GM12875 (cell line): Measurements from ENCODE around the gene SEC14L5.

ENCODE experiments used
- H3K4me3 ChIP-seq: one replicate; pipeline ENCODE4 v1.5.1; 2011; ENCODE audit warnings: low read depth, low read length, control low read depth
- CTCF ChIP-seq: IDR thresholded peaks from 2 replicates; pipeline ENCODE4 v1.5.1; 2011; ENCODE audit warnings: low read depth, mild to moderate bottlenecking, control low read depth, inconsistent platforms, low read length, moderate library complexity, borderline replicate concordance; ENCODE audit not compliant: insufficient read depth

Gene SEC14L5

DNA sequence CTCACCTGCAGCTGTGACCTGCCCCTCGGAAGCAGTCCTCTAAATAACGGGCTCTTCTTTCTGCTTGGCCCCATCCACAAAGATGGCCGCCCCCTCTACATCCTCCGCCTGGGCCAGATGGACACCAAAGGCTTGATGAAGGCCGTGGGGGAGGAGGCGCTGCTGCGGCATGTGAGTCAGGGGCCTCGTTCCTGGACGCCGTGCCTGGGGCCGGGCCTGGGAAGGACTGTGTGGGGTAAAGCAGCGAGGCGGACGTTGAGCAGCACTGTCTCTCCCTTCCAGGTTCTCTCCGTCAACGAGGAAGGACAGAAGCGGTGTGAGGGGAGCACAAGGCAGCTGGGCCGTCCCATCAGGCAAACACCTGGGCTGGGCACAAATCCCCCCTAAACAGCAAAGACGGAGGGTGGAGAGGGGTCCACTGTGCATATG is 42.5 kb downstream of the SEC14L5 start:
- no peak for TF ChIP-seq CTCF
- H3K4me3 ChIP-seq: no peak overlapping the region

- no peak overlapping the region for H3K4me3 ChIP-seq
- no peak for TF ChIP-seq CTCF
These were observed 43.4 kb downstream of the SEC14L5 start for GRCh38 chr16:5001571-5001970.

GRCh38 chr16:5001986-5002385 is 43.9 kb downstream of the SEC14L5 start:
- TF ChIP-seq CTCF: no peak
- no peak overlapping the region for H3K4me3 ChIP-seq

- no peak overlapping the region for H3K4me3 ChIP-seq
- no peak for TF ChIP-seq CTCF
These were observed 44.6 kb downstream of the SEC14L5 start for GRCh38 chr16:5002699-5003143.

GRCh38 chr16:5003211-5003610 is 45.1 kb downstream of the SEC14L5 start:
- no peak for TF ChIP-seq CTCF
- no peak overlapping the region for H3K4me3 ChIP-seq

DNA sequence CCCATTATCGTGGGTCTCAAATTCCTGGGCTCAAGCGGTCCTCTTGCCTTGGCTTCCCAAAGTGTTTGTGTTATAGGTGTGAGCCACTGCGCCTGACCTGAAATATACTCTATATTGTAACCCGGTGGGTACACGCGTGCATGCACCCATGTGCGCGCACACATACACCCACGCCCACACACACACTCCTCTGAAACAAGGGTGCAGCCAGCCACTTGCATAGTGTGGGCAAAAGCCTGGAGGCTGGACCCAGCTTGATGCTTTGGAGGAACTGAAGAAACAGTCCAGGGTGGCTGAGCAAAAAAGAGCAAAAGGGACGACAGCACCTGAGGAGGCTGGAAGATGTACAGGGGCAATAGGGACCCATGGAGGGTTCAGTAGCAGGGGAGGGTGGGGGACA is 45.7 kb downstream of the SEC14L5 start:
- no peak for TF ChIP-seq CTCF
- no peak overlapping the region for H3K4me3 ChIP-seq

GRCh38 chr16:5004311-5004710 is 46.2 kb downstream of the SEC14L5 start:
- no peak for TF ChIP-seq CTCF
- no peak overlapping the region for H3K4me3 ChIP-seq
